ENCODE data around the gene SERPINB8. TPM values are rescaled to one million over a fixed set of nuclear protein-coding genes. Genes with fewer than 3 reads are reported as not detected.

SERPINB8 gene
- total RNA-seq, 1 donor from 2014 or later, result 23.6 TPM

DNA sequence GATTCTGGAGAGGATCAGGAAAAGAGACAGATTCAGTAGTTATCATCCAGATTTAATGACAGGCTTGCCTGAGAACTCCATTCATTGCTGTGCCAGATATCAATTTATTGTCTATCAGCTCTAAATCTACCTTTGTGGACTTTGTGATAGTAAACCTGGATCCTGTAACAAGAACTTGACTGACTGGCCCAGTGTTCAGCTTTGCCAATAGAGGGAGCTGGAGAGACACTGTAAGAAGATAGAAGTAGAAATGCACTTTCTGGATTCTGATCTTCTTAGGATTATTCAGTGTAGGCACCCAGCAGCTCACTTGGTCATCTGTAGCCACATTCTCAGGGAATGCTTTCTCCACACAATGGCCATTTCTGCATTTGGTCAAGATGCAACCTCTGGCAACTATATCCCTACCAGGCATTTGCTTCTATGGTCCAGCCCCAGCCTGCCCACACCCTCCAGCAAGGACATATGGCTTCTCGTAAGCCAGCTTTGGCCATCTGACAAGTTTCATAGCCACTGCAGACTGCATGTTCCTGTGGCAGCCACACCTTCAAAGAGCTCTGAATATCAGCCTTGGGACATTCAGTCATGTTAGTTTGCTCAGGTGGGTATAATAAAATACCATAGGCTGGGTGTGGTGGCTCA lies 6.1 kb upstream of the SERPINB8 start:
- no peaks in the 10 kb centered on the region for H3K27me3 ChIP-seq (ENCODE audit: control insufficient read depth, insufficient read depth, low read length)
- no peak for DNase-seq (ENCODE audit: low read depth)

DNA sequence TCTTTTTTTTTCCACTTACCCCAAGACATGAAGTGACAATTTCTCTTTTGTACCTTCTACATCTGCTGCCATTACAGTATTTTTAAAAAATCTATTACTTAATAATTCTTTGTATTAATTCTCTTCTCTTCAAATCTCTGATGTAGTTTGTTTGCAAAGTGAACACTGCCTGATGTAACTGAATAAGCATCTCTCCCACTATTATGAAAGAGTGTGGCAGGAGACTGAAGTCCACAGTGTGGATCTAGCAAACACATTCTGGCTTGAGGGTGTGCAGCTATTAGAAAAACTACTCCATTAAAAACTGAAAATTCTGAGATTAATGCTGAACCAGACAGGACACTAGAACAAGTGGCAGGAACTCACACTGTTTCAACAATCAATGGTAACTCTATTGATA lies 5.0 kb upstream of the SERPINB8 start:
- Histone ChIP-seq H3K27me3 (ENCODE audit: control insufficient read depth, insufficient read depth, low read length) (no peaks in the 10 kb centered on the region), H3K4me3 (ENCODE audit: low read depth, low read length) (no peak overlapping the region), H3K36me3 (ENCODE audit: control insufficient read depth, insufficient read depth, low read length) (no peaks in the 10 kb centered on the region)
- TF ChIP-seq CTCF (IDR thresholded peaks at IDR 0.05; ENCODE audit: insufficient read depth, low read length, poor library complexity, severe bottlenecking), result no peak
- DNase-seq (ENCODE audit: low read depth), result no peak

More for the DNA sequence above, 6.1 kb upstream of the SERPINB8 start:
- Histone ChIP-seq H3K36me3 (ENCODE audit: control insufficient read depth, insufficient read depth, low read length) (no peaks in the 10 kb centered on the region), H3K4me3 (ENCODE audit: low read depth, low read length) (no peak overlapping the region)
- TF ChIP-seq CTCF (IDR thresholded peaks at IDR 0.05; ENCODE audit: insufficient read depth, low read length, poor library complexity, severe bottlenecking), result peak; percentile 91

DNA sequence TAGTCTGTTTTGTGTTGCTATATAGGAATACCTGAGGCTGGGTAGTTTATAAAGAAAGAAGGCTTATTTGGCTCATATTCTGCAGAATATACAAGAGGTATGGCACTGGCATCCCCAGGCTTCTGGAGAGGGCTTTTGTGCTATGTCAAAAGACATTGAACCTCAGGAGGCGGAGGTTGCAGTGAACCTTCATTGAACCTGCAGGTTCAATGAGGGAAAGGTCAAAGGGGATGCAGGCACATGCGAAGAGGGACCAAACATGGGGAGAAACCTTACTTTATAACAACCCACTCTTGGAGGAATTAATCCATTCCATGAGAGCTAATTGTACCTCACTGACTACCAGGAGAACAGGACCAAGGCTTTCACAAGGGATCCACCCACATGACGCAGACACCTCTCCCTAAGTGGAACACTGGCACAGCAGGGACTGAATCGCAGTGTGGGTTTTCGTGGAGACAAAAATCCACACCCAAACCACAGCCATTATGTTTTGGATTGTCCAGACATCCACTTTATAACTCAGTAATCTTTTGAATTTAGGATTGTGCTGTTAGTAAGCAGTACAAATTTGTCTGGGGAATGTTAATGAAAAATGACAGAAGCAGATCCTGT lies 4.1 kb upstream of the SERPINB8 start:
- Histone ChIP-seq H3K36me3 (ENCODE audit: control insufficient read depth, insufficient read depth, low read length) (no peaks in the 10 kb centered on the region), H3K4me3 (ENCODE audit: low read depth, low read length) (no peak overlapping the region), H3K27me3 (ENCODE audit: control insufficient read depth, insufficient read depth, low read length) (no peaks in the 10 kb centered on the region)
- TF ChIP-seq CTCF (IDR thresholded peaks at IDR 0.05; ENCODE audit: insufficient read depth, low read length, poor library complexity, severe bottlenecking), result no peak
- DNase-seq (ENCODE audit: low read depth), result no peak

DNA sequence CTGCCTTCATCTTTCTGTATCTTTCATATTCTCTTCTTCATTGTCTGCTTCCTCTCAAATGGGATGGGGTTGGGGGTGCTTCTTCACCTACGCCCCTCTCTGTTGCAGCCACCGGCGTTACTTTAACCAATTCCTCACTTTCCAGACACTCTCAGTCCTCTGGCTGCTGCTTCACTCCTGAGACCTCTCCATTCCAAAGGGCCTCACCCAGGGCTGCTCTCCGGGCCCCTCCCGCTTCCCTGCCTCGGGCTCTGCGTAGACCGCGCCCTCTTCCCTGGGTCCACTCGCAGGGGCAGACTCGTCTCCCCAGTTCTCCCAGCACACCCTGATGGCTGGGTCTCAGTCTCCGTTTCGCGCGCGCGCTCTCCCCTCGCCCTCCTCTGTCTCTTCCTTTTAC lies 926 bp downstream of the SERPINB8 start:
- Histone ChIP-seq H3K4me3 (ENCODE audit: low read depth, low read length) (peak overlapping the region; percentile 66), H3K27me3 (ENCODE audit: control insufficient read depth, insufficient read depth, low read length) (no peaks in the 10 kb centered on the region), H3K36me3 (ENCODE audit: control insufficient read depth, insufficient read depth, low read length) (no peaks in the 10 kb centered on the region)
- TF ChIP-seq CTCF (IDR thresholded peaks at IDR 0.05; ENCODE audit: insufficient read depth, low read length, poor library complexity, severe bottlenecking), result no peak
- DNase-seq (ENCODE audit: low read depth), result no peak

- no peaks in the 10 kb centered on the region for H3K27me3 ChIP-seq (ENCODE audit: control insufficient read depth, insufficient read depth, low read length)
- H3K4me3 ChIP-seq (ENCODE audit: low read depth, low read length), result peak overlapping the region; percentile 66
- no peak for DNase-seq (ENCODE audit: low read depth)
- TF ChIP-seq CTCF (IDR thresholded peaks at IDR 0.05; ENCODE audit: insufficient read depth, low read length, poor library complexity, severe bottlenecking), result no peak
- no peaks in the 10 kb centered on the region for H3K36me3 ChIP-seq (ENCODE audit: control insufficient read depth, insufficient read depth, low read length)
Observed at GRCh38 chr18:63971320-63972001, 1.6 kb downstream of the SERPINB8 start.

All from kidney epithelial cell (primary cell).